Heart left ventricle (tissue), 13 donors: ENCODE results near the gene SPA17.

Experiments used
- POLR2A ChIP-seq, 2 donors: fragments of 450-650 bp; IDR thresholded peaks; one replicate each; pipeline ENCODE4 v1.6.1; 2017; ENCODE audit warnings: antibody characterized with exemption in 2 of 2, mild to moderate bottlenecking in 2 of 2, moderate library complexity in 2 of 2
- TF ChIP-seq, protein P1 (sequence below), 12 donors: fragments of 200-600 bp; sonication (generic) in 4 of 12; IDR thresholded peaks; one replicate each; pipeline versions ENCODE4 v1.5.0 to v1.8.0; 2018 to 2022; ENCODE audit warnings: antibody characterized with exemption in 12 of 12, mild to moderate bottlenecking in 5 of 12
- donor health status: ischemic (EF 13 %, LVEDD 7.1; RV severe dilation, severe dysfunction).
- donor health status: DM: no; HTN: yes; CAD: no.
- donor health status: DM: no; HTN: no; CAD: no.
- donor health status: ischemic (EF 25% LVEDD 6.9; RV normal size, moderate dysfunction).
- donor health status: ischemic (EF 25% LVEDD 5.7; RV mildly dilated, moderate dysfunction).
- donor health status: ischemic (EF 35%, LVEDD 5.7; RV mildly dilated, moderate dysfunction).
- donor health status: nonischemic (EF 11% LVEDD 7.7; RV severe dilation, severe dysfunction).
- donor health status: DM: yes; HTN: yes; CAD: no.
- donor health status: PGD.
- donor health status: ischemic (EF 29% LVEDD 5.4; RV normal size, mild dysfunction).
- donor health status: nonischemic (EF 23%, LVEDD 6.1; RV moderate dilation, normal function).

DNA sequence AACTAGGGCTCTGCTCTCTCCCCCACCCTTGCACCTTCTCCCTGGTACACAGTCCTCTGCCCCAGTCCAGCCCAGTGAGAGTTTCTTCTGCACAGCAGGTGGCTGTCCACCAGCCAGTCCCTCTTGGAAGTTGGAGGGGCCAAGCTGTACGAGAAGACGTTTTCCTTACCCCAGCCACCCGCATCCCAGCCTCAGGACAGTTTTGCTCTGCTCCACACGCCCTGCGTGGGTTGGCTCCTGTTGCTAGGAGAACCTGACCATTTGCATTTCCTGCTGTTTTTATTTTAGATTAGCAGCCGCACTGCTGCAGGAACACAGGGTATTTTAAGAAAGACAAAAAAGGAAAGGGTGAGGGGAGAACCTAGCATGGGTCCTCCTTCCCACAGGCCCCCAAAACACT, 48.5 kb downstream of the SPA17 start:
- TF ChIP-seq, protein P1, sequence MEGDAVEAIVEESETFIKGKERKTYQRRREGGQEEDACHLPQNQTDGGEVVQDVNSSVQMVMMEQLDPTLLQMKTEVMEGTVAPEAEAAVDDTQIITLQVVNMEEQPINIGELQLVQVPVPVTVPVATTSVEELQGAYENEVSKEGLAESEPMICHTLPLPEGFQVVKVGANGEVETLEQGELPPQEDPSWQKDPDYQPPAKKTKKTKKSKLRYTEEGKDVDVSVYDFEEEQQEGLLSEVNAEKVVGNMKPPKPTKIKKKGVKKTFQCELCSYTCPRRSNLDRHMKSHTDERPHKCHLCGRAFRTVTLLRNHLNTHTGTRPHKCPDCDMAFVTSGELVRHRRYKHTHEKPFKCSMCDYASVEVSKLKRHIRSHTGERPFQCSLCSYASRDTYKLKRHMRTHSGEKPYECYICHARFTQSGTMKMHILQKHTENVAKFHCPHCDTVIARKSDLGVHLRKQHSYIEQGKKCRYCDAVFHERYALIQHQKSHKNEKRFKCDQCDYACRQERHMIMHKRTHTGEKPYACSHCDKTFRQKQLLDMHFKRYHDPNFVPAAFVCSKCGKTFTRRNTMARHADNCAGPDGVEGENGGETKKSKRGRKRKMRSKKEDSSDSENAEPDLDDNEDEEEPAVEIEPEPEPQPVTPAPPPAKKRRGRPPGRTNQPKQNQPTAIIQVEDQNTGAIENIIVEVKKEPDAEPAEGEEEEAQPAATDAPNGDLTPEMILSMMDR (IDR thresholded peaks at IDR 0.05), result no peak
- TF ChIP-seq POLR2A (IDR thresholded peaks at IDR 0.05), result no peak
